Skeletal muscle tissue (tissue), 4 donors: Measurements from ENCODE around the gene IL18BP. TPM values are rescaled to one million over a fixed set of nuclear protein-coding genes. Genes with fewer than 3 reads are reported as not detected.

Experiments used
- H3K27ac ChIP-seq: one replicate; pipeline ENCODE4 v1.7.0; 2013; ENCODE audit warnings: mild to moderate bottlenecking, low read depth, low read length, inconsistent platforms
- H3K27me3 ChIP-seq, 3 donors: one replicate each; pipeline ENCODE4 v1.7.0; 2013; ENCODE audit warnings: low read length in 3 of 3; ENCODE audit not compliant: control insufficient read depth in 3 of 3, insufficient read depth in 3 of 3
- H3K36me3 ChIP-seq, 3 donors: one replicate each; pipeline ENCODE4 v1.7.0; 2013; ENCODE audit warnings: low read length in 3 of 3; ENCODE audit not compliant: control insufficient read depth in 3 of 3, insufficient read depth in 3 of 3
- H3K4me1 ChIP-seq, 3 donors: one replicate each; pipeline ENCODE4 v1.7.0; 2013; ENCODE audit warnings: low read length in 3 of 3, mild to moderate bottlenecking in 3 of 3; ENCODE audit not compliant: control insufficient read depth in 3 of 3, insufficient read depth in 3 of 3
- H3K4me3 ChIP-seq, 3 donors: one replicate each; pipeline ENCODE4 v1.7.0; 2013; ENCODE audit warnings: low read length in 3 of 3
- H3K9ac ChIP-seq, 3 donors: one replicate each; pipeline ENCODE4 v1.7.0; 2013; ENCODE audit warnings: low read length in 3 of 3, mild to moderate bottlenecking in 3 of 3, moderate library complexity in 2 of 3, low read depth in 1 of 3
- H3K9me3 ChIP-seq, 3 donors: one replicate each; pipeline ENCODE4 v1.7.0; 2013; ENCODE audit warnings: low read length in 3 of 3; ENCODE audit not compliant: control insufficient read depth in 3 of 3
- total RNA-seq: library from RNA; depleted of rRNA; stranded (reverse); fragments of >200 nt; gene quantifications from one replicate; pipeline ENCODE4 v1.2.3, GENCODE V29; 2014
- donor health status: Osteomylitis.

IL18BP gene
- total RNA-seq, 1 donor from 2014 or later, result 3.1 TPM

DNA sequence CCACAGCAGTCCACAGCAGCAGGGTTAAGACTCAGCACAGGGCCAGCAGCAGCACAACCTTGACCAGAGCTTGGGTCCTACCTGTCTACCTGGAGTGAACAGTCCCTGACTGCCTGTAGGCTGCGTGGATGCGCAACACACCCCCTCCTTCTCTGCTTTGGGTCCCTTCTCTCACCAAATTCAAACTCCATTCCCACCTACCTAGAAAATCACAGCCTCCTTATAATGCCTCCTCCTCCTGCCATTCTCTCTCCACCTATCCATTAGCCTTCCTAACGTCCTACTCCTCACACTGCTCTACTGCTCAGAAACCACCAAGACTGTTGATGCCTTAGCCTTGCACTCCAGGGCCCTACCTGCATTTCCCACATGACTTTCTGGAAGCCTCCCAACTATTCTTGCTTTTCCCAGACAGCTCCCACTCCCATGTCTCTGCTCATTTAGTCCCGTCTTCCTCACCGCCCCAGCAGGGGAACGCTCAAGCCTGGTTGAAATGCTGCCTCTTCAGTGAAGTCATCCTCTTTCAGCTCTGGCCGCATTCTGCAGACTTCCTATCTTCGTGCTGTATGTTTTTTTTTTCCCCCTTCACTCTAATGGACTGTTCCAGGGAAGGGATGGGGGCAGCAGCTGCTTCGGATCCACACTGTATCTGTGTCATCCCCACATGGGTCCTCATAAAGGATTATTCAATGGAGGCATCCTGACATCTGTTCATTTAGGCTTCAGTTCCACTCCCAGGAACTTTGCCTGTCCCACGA is 3.3 kb downstream of the IL18BP start:
- peaks cover 29 to 55% (median 33%) of the 10 kb centered on the region in 3 donors for H3K4me1 ChIP-seq
- no peak overlapping the region for H3K27ac ChIP-seq
- H3K9ac ChIP-seq, result no peak overlapping the region
- H3K36me3 ChIP-seq, result peaks cover 61 to 66% (median 62%) of the 10 kb centered on the region in 3 donors
- no peaks in the 10 kb centered on the region for H3K9me3 ChIP-seq
- no peak overlapping the region for H3K4me3 ChIP-seq
- H3K27me3 ChIP-seq, result no peaks in the 10 kb centered on the region

DNA sequence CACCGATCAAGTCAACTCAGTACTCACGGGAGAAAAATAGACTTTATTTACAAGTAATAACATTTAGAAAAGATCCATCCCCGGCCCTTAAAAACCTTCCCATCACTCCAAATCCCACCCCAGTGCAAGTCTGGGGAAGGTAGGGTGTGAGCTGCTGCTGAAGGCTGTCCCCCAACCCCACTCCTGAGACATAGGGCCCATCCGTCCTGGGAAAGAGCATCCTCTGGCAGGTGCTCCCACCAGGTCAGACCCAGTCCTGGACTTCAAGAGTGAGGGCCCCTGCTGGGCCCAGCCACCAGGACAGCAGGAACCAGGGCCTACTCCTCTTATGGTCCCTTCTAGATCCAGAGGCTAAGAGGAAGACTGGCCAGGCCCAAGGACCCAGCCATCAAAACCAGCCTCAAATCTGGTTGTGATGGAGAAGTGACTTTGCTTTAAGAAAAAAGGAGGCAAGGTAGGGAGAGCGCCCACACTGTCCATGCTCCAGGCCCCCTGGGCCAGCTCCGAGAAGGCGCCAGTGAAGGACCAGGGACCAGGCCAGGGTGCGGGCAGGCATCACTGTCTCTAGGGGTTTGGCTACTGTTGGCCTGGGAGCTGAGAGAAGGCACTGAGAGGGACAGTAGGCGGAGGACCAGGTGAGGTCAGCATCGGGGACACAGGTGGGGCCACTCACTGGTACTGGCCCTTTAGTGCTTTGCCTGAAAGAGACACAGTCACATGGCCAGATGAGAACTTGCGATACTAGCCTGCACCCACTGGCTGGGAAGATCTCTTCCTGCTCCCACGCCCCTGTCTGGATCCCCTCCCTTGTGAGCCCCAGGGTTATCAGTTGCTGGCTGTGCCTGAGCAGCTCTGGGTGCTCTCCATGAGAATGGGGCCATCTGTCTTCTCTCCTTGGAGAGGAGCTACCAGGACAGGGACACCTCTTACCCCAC is 4.4 kb downstream of the IL18BP start:
- Histone ChIP-seq H3K9ac (no peak overlapping the region), H3K36me3 (peaks cover 72 to 76% (median 73%) of the 10 kb centered on the region in 3 donors), H3K9me3 (no peaks in the 10 kb centered on the region), H3K4me3 (no peak overlapping the region), H3K27me3 (no peaks in the 10 kb centered on the region), H3K4me1 (peaks cover 28 to 44% (median 28%) of the 10 kb centered on the region in 3 donors), H3K27ac (no peak overlapping the region)

DNA sequence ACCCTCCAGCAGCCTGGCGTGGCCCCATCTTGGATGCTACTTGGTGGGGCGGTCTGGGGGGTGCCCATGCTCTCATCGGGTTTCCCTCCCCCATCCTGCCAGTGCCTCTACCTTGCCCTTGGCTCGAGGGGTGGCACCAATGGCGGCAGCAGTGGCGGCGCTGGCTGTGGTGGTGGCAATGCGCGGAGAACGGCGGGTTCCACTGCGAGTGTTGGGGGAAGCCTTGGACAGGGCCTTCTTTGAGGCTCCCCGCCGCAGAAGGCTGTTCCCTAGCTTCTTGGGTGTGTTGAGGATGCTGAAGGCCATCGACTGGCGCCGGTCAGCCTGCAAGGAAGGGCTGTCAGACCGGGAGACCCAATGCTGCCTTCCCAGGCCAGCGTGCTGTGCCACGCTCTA is 5.1 kb downstream of the IL18BP start:
- H3K36me3 ChIP-seq, result peaks cover 77 to 83% (median 79%) of the 10 kb centered on the region in 3 donors
- H3K4me1 ChIP-seq, result peaks cover 28 to 37% (median 28%) of the 10 kb centered on the region in 3 donors
- no peaks in the 10 kb centered on the region for H3K9me3 ChIP-seq

DNA sequence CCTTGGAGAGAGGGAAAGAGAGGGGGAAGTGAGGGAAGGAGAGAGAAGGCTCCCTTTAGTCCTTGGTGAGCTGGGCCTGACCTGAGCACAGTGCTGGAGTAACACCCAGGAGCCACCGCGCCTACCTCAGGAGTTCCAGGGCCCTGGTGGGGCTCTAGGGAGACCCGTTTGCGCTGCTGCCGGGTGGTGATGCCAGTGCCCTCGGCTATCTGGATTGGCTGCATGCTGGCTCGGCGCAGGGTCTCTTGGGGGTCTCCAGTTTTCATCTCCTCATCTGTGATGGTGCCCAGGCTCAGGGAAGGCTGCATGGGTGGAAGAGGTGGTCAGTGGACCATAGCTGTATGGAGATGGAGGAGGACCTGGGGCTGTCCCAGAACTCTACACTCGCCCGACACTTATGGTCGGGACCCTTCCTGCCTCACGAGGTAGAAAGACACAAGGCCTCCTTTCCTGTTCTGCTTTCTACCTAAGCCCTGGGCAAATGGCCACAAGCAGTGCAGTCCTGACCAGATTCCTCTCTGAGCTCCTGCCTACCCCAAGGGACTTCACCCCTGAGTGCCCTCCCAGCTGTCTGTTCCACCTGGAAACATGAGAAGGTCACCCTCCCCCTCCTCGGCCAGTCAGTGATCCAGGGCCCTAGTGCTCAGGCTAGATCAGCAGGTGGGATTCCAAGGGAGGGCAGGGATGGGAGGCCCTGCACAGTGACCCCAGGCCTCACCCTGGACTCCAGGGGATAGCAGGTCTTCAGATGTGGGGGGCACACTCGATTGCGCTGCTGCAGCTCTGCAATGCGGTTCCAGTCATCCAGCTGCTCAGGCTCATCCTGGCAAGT is 6.0 kb downstream of the IL18BP start:
- Histone ChIP-seq H3K4me1 (peaks cover 20 to 28% (median 20%) of the 10 kb centered on the region in 3 donors), H3K9me3 (no peaks in the 10 kb centered on the region), H3K36me3 (peaks cover 86 to 92% (median 88%) of the 10 kb centered on the region in 3 donors), H3K9ac (peak overlapping the region in 1 of 3 donors; percentile 40), H3K27ac (peak overlapping the region; percentile 30), H3K4me3 (no peak overlapping the region), H3K27me3 (no peaks in the 10 kb centered on the region)

More for the DNA sequence above, 5.1 kb downstream of the IL18BP start:
- Histone ChIP-seq H3K27ac (no peak overlapping the region), H3K9ac (peak overlapping the region in 1 of 3 donors; percentile 33), H3K4me3 (no peak overlapping the region), H3K27me3 (no peaks in the 10 kb centered on the region)

DNA sequence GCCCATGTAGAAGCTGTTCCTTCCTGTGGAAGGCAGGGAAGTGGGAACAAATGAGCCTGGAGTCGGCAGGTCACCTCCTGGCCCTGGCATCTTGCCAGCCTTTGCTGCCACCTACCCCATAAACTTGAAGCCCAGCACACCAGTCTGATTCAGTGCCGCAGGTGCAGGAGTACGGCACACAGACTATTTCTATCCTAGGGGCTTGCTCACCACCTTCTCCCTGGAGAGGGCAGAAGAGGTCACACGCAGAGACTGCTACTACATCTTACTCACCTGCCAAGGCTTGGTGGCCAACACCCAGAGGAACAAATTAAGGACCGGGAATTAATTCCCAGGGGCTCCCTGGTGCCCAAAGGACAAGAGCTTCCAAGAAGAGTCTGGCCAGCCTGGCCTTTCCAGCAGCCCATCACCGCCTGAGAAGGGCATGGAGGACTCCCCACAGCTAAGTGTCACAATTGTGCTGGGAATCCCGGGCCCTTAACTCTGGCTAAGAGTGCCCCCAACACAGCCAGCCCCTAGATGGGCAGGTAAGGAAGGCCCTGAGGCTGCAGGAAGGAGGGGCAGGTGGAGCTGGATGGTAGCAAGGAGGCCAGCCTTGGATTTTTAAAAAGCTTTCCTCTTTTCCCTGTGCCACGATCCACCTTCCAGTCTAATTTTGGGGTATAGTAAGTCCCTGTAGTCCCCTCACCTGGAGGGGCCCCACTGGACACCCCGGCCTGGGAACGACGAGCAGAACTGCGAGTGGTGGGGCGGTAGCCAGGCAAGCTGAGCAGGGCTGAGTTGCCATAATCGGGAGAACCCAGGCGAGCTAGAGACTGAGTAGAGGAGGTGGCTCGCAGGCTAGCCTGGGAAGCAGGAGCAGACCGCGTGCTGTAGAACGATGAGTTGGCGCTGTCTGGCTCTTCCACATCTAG is 6.9 kb downstream of the IL18BP start:
- Histone ChIP-seq H3K4me1 (peaks cover 13 to 25% (median 14%) of the 10 kb centered on the region in 3 donors), H3K4me3 (no peak overlapping the region), H3K9ac (peak overlapping the region in 1 of 3 donors; percentile 41), H3K36me3 (peaks cover 93 to 97% (median 96%) of the 10 kb centered on the region in 3 donors), H3K27me3 (no peaks in the 10 kb centered on the region), H3K9me3 (no peaks in the 10 kb centered on the region), H3K27ac (peak overlapping the region; percentile 30)

DNA sequence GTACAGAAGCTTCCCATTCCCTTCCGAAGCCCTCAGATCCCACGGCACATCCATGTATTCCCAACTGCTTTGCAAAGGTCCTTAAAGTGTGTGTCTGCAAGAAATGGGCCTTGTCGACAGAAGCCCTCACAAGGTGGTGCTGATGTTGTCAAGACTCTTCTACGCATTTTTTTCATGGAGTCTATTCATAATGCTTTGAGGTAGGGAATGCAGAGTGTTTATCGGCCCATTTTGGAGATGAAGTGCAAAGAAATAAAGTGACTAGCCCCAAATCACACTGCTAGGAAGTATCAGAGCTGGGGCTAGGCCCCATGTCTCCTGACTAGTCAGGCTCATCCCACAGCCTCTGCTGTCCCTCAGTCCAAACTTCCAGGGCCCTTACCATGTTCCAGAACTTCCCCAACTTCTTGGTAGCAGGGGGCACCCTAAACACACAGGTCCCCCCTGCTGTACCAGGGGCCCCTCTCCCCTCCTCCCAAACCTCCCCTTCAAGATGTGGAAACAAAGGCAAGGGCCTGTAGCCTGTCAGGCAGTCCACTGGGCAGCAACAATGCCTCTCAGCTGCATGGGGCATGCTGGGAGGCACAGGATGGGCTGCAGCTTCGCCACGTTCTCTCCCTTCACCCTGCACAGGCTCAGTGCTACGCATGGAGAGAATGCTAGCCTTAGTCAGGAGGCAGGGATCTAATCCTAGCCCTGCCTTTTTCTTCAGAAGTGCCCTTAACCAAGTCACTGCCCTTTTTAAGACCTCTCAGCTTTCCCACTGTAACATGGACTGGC is 7.8 kb downstream of the IL18BP start:
- no peak overlapping the region for H3K4me3 ChIP-seq
- no peaks in the 10 kb centered on the region for H3K9me3 ChIP-seq
- H3K9ac ChIP-seq, result peak overlapping the region in 1 of 3 donors; percentile 41
- H3K27ac ChIP-seq, result no peak overlapping the region
- H3K4me1 ChIP-seq, result peaks cover 20 to 29% (median 22%) of the 10 kb centered on the region in 3 donors
- no peaks in the 10 kb centered on the region for H3K27me3 ChIP-seq
- peaks cover 95 to 98% (median 98%) of the 10 kb centered on the region in 3 donors for H3K36me3 ChIP-seq

DNA sequence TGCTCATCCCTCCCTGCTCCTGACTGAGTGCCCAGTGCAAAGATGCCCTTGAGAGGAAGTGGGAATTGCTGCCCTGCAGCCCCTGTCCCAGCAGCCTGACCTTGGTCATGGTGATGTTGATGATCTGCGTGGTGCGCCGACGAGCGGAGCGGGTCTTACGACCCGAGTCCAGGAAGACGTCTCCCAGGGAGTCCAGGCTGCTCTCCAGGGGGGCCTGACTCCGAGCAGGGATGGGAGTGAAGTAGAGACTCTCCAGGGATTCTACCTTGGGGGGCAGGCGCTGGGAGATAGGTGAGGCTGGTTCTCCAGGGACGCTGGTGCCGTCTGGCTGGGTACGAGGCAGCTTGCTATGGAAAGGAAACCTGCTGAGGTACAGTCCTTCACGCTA is 8.4 kb downstream of the IL18BP start:
- peaks cover 24 to 34% (median 28%) of the 10 kb centered on the region in 3 donors for H3K4me1 ChIP-seq
- H3K27me3 ChIP-seq, result no peaks in the 10 kb centered on the region
- H3K36me3 ChIP-seq, result peaks cover 95 to 98% (median 98%) of the 10 kb centered on the region in 3 donors
- H3K27ac ChIP-seq, result no peak overlapping the region
- no peaks in the 10 kb centered on the region for H3K9me3 ChIP-seq
- no peak overlapping the region for H3K9ac ChIP-seq
- H3K4me3 ChIP-seq, result no peak overlapping the region

DNA sequence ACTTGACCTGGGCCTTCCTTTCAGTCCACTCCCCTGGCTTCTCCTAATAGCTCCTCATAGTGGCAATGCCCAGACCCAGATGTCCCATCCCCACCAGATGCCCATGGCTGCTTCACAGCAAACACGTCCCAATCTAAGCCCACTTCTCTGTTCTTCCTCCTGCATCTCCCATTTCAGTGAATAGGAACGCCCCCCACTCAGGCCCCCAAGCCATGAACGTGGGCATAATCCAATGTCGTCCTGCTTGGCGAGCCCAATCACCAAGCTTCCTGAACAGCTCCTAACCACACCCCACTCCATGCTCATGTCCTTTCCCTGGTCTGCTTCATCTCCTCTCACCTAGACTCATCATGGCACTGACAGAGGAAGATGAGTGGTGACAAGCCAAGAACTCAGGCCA is 8.9 kb downstream of the IL18BP start:
- Histone ChIP-seq H3K4me3 (no peak overlapping the region), H3K4me1 (peaks cover 29 to 39% (median 33%) of the 10 kb centered on the region in 3 donors), H3K36me3 (peaks cover 97 to 98% (median 98%) of the 10 kb centered on the region in 3 donors), H3K27me3 (no peaks in the 10 kb centered on the region), H3K27ac (no peak overlapping the region), H3K9me3 (no peaks in the 10 kb centered on the region), H3K9ac (no peak overlapping the region)
